Epithelial cell of prostate (primary cell): ENCODE results near the gene GNB1L.
"Not testable (repeated sequence)": the region's sequence is repeated elsewhere in the genome, so short reads cannot be mapped to it uniquely, and the experiment has no call there.

Source experiments
- DNase-seq: peaks from one replicate; pipeline ENCODE4 v3.0.0-alpha.2; 2011; ENCODE audit warnings: low read depth, low spot score
- H3K27ac ChIP-seq: fragments of 450-650 bp; 2 replicates; pipeline ENCODE4 v1.5.1; 2017; ENCODE audit warnings: mild to moderate bottlenecking

GNB1L gene

GRCh38 chr22:19890502-19891316, 36.0 kb upstream of the GNB1L start:
- peak overlapping the region; percentile 74 for H3K27ac ChIP-seq
- no peak for DNase-seq

DNA sequence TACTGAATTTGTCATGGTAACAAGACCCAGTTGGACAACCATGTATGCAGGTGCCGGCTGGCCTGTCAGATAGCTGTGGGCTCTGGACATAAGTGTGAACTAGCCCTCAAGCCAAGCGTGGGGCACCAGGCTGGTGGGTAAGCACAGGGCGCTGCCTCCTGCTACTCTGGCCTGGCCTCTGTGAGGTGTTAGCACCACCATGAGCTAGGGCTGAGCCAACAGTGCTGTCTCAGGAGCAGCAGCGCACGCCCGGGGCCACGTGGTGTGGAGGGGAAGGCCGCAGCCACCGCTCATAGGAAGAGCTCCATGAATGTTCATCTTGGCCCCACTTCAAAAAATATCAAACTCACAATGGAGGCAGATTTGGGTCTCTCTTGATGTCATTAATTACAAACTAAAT, 35.3 kb upstream of the GNB1L start:
- DNase-seq, result no peak
- H3K27ac ChIP-seq, result no peak overlapping the region

- DNase-seq, result no peak
- no peak overlapping the region for H3K27ac ChIP-seq
These were observed 33.6 kb upstream of the GNB1L start for GRCh38 chr22:19888131-19888746.

DNA sequence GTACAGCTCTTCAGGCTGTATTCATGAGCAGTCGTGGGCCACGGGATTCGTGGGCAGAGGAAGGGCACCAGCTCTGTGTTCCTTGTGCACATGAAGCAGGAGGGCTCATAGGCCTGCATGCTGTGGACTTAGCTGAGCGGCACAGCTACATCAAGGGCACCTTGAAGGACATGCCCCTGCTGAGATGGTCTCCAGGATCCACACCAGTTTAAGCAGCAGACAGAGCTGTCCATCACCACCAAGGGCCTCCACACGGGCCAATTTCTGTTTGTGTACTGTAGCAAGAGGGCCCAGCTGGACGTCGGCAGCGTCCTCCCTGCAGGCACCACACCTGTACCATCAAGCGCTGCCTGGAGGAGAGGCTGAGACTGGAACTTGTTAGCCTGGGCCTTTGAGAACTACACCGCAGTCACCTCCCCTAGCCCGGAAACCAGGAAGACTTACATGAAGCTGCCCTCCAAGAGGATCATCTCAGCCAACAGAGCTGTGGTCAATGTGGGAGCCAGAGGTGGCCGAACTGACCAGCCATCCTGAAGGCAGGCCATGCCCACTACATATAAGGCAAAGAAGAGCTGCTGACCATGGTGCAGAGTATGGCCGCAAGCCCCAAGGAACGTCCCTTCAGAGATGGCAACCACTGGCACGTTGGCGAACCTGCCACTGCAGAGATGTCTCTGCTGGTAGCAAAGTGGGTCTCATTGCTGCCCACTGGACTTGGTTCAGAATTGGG, 32.7 kb upstream of the GNB1L start:
- H3K27ac ChIP-seq, result no peak overlapping the region
- DNase-seq, result no peak

- no peak overlapping the region for H3K27ac ChIP-seq
- no peak for DNase-seq
These were observed 32.1 kb upstream of the GNB1L start for GRCh38 chr22:19886605-19887255.

- DNase-seq, result no peak
- H3K27ac ChIP-seq, result no peak overlapping the region
These were observed 31.3 kb upstream of the GNB1L start for GRCh38 chr22:19885841-19886592.

GRCh38 chr22:19884954-19885751, 30.5 kb upstream of the GNB1L start:
- DNase-seq, result no peak
- H3K27ac ChIP-seq, result no peak overlapping the region

GRCh38 chr22:19884161-19884953, 29.7 kb upstream of the GNB1L start:
- H3K27ac ChIP-seq, result no peak overlapping the region
- DNase-seq, result no peak

GRCh38 chr22:19883446-19883845, 28.8 kb upstream of the GNB1L start:
- DNase-seq, H3K27ac ChIP-seq: not testable (repeated sequence)

DNA sequence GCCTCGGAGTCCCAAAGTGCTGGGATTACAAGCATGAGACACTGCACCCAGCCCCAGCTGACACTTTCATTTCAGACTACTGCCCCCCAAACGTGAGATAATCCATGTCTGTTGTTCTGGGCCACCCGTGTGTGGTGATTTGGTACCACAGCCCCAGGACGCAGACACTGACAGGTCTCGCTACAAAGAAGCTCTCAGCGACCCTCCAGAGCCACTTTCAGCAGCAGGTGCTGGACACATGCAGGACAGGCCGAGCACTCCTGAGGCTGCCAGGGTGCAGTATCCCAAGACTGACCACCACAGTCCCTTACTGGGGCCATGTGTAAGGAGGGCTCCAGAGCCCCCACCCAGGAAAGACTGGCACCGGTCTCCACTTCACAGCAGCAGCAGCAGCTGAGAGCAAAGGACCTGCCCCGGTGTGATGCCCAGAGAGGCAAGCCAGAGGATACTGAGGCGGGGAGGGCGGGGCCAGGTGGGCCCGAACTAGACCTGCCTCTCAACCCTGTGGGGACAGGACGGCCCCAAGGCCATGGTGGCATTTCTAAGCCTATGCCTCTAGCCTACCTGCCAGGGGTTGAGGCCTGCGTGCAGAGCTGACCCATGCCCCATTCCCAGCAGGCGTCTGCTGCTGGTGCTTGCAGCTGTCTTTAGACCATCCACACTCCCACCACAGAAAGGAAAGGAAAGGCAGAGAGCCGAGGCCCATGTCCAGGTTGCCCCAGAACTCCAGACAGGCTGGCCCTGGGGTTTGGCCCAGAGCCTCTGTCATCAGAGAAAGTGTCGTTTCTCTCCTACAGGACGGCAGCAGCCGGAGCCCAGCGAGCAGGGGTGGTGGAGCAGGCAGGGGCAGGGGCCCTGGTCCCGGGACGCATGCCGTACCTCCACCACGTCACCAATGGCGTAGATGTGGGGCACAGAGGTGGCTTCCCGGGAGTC, 28.0 kb upstream of the GNB1L start:
- DNase-seq, result no peak
- H3K27ac ChIP-seq, result no peak overlapping the region

DNA sequence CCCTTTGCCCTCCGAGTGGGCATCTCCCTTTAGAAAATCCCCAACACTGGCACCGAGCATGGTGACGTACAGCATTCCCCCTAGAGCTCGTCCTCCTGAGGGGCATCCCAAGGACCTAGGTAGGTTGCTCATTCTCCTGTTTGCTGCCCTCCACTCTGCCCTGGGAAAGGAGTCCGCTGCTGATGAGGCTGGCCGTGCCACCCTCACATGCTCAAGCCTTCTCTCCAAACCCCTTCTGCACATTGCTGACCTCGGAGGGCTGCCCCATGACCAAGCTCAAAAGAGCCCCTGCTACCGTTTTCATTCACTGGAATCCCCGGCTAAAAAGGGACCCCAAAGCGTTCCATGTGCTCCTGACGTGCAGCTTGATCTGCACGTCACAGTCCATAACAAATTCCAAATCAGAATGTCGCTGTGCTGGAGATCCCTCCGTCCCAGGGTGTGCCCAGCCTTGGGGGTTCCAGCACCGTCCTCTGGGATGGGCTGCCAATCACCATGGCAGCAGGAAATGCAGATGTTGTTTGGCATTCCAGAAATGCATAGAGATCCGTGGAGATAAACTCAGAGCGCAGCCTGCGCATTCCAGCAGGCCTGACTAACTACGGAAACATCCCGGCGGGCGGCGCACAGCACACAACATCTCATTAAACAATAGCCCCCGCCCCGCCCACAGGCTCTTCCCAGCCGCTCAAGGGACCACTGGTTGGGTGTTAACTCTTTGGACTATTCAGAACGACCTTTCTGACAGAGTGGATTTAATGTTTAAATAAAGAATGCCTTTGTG, 26.3 kb upstream of the GNB1L start:
- peak; percentile 26 for DNase-seq
- H3K27ac ChIP-seq, result peak overlapping the region; percentile 50

GRCh38 chr22:19879992-19880785, 25.5 kb upstream of the GNB1L start:
- no peak overlapping the region for H3K27ac ChIP-seq
- DNase-seq, result no peak

- H3K27ac ChIP-seq, result no peak overlapping the region
- no peak for DNase-seq
These were observed 24.9 kb upstream of the GNB1L start for GRCh38 chr22:19879643-19879991.

DNA sequence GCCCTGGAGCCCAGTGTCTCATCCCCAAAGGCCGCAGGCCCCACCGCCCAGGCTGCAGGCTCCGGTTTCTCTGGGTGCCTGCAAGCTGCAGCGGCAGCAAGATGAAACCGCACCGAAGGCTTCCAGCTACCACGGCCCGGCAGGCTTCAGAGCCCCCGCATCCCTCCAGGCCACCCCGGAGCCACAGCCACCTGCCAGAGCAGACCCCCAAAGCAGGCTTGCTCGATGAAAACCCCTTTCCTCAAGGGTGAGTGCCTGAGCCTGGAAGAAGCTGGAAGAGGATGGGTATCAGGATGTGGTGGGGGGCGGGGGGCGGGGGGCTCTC, 24.5 kb upstream of the GNB1L start:
- DNase-seq, result no peak
- no peak overlapping the region for H3K27ac ChIP-seq

- no peak overlapping the region for H3K27ac ChIP-seq
- DNase-seq, result no peak
These were observed 24.0 kb upstream of the GNB1L start for GRCh38 chr22:19878461-19879245.
